LNCAP (cell line): ENCODE results near the gene GPR149.

ENCODE experiments used
- TF ChIP-seq, protein P1 (sequence below): fragments of 450-650 bp; IDR thresholded peaks from 2 replicates; pipeline ENCODE4 v1.5.1; 2017; ENCODE audit warnings: mild to moderate bottlenecking

The GPR149 gene

DNA sequence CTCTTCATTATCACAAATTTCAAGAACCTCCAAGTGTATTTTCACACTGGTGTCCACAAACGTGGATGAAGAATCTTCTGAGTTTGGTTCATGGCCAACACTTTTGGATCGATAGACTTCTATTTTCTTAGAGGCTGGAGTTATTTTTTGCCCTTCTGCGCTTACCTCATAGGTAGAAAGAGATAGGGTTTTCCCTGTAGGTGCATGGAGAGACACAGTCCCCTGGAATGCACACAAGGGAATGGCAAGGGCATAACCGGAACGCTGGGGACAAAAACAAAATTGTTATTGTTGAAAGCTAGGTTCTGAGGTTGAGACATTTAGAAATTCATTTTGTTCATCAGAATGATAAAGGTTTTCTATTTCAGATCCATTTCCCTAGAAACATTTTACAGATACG, 92.0 kb downstream of the GPR149 start:
- TF ChIP-seq, protein P1, sequence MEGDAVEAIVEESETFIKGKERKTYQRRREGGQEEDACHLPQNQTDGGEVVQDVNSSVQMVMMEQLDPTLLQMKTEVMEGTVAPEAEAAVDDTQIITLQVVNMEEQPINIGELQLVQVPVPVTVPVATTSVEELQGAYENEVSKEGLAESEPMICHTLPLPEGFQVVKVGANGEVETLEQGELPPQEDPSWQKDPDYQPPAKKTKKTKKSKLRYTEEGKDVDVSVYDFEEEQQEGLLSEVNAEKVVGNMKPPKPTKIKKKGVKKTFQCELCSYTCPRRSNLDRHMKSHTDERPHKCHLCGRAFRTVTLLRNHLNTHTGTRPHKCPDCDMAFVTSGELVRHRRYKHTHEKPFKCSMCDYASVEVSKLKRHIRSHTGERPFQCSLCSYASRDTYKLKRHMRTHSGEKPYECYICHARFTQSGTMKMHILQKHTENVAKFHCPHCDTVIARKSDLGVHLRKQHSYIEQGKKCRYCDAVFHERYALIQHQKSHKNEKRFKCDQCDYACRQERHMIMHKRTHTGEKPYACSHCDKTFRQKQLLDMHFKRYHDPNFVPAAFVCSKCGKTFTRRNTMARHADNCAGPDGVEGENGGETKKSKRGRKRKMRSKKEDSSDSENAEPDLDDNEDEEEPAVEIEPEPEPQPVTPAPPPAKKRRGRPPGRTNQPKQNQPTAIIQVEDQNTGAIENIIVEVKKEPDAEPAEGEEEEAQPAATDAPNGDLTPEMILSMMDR = no peak

DNA sequence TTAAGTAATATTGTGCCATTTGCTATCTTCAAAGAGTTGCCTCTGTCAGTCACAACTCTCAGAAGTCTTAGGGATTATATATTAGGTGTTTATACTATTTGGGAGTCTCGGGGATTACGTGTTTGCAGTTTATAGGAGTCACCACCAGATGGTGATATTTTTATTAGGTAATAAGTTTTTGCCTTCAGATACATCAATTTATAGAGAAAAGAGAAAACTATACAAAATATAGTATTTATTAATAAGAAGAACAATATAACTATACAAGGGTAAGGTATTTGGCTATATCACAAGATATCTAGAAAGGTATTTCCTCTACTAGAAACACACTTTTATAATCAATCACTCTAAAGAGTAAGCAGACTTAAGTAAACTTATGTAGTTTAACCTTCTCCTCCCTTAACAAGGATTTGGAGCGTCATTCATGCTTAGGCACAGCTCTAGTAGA, 95.0 kb downstream of the GPR149 start:
- TF ChIP-seq, protein P1 = peak; percentile 61

DNA sequence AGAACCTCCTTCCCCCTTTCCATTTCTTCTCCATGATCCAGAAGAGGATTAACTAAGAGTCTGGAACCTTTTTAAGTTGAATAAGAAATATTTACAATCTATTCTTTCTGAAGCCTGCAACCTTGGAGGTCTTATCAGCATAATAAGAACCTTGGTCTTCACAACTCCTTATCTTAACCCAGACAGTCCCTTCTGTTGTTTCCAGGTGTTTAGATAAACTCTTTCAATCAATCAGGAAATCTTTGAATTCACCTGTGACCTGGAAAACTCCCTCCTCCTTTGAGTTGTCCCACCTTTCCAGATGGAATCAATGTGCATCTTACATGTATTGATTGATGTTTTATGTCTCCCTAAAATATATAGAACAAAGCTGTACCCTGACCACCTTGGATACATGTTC, 102.1 kb downstream of the GPR149 start:
- TF ChIP-seq, protein P1 = no peak

DNA sequence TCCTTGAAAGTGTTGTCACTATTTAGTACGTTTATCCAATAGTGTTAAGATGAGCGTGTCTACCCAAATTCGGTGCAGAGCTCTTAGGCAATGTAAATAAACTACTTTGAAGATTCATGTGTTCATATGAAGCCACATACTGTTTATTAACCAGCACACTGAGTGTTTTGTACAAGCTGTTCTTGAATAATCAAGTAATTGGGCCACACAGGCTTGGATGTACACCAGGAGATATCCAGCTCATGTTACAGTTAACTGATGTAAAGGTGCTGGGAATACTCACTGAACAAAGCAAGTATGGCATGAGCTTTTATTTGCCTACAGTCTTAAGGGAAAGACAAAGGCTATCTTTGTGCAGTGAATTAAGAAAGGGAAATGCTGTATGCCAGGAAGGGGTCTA, 105.1 kb downstream of the GPR149 start:
- TF ChIP-seq, protein P1 = no peak

DNA sequence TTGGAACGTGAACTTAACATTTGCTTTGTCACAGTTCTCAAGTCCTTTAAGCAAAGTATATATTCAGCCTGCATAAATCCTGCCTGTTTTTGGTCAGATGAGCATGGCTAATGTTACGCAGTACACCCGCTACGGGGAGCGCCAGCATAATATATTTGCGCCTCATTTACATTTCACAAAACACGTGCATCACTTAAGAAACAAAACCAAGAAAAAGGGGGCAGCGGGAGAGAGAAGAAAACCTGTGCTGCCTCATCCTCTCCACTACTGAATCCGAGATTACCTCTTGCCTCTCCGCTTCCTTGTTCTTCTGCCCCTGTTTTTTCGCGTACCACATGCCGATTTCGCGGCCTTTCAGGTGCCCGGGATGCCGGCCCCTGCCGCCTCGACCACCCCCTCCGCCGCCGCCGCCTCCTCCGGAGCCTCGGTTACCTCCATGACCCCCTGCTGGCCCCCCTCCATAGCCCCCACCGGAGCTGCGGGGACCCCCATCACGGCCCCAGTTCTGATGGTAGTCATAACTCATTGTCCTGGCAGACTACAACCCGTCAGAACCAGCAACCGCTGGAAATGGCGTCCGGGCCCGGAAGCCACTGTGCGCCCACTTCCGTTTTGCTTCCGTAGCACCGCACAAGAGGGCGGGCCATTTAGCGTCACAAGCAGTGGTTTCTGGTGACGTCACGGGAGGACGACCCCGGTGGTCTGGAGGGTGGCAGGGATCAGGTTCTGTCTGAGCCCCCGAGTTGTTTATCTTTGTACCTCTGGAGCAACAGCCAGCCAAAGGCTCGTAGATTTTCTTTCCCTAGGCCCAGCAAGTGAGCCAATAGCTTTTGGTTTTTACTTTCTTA, 105.9 kb downstream of the GPR149 start, which contains the start of gene DHX36:
Gene DHX36, minus strand, starts transcription at position 597 of the 848 bp plus-strand sequence. Its CDS starts 71 bp downstream, at position 526.
- TF ChIP-seq, protein P1 = peak; percentile 41

DNA sequence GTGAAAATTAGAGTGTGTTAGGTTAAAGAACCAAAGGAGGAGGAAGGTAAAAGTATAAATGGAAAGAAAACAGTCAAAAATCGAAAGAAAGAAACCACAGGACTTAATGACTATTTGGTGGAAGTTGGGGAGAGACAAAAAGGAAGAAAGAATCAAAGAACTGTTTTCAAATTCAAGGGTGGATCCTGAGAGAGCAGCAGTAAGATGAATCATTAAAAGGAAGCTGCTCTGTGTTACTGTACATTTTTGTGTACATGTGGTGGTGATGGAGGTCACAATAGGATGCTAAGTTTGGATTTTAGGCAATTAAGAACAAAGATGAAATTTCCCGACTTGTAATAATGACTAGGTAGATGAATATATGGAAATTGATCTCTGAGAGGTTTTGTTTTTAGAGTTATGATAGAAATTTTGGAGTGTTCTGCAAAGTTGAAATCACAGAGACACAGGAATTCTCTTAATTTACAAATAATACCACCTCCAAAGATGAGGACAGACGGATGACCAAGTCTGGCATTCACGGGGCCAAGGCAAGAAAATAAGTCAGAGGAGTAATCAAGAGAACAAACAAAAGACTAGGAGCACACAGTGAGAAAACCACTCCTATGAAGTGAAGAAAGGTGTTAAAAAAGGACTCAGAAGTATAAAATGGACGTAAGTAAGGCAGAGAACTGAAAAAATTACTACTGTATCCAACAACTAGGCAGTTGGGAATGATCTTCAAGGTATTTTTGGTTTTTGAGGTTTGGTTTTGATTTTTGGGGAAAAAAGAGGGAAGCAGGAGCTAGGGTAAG, 112.8 kb downstream of the GPR149 start:
- TF ChIP-seq, protein P1 = no peak

DNA sequence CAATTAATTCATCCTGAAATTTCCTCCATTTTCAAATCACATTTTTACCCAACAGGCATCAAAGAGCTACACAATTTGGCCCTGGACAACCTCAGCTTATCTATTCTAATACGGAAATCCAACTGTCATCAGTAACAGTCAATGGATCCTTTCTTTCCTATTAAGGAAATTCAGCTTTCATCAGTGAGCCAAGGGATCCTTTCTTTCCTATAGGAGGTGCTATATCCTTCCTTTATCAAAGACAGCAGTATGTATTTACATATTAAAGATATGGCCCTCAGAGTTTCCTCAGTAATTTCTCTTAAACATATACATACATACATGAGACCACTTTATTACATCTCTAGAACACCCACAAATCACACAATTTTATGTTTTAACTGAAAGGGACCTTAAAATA, 115.8 kb downstream of the GPR149 start:
- TF ChIP-seq, protein P1 = peak; percentile 37; the same call in 1 of the 2 replicates
